Thoracic aorta (tissue), 2 donors: ENCODE results near the gene EZH2. TPM values are rescaled to one million over a fixed set of nuclear protein-coding genes. Genes with fewer than 3 reads are reported as not detected.

Source experiments
- ATAC-seq: fragments of 150-250 bp; one replicate; pipeline ENCODE4 v1.8.0; 2017; ENCODE audit warnings: low read depth; ENCODE audit not compliant: insufficient number of reproducible peaks, low FRiP score
- DNase-seq: peaks from one replicate; pipeline ENCODE4 v3.0.0-alpha.2; 2020; ENCODE audit warnings: low spot score
- H3K27ac ChIP-seq, 2 donors: fragments of 200-600 bp; sonication (generic); 1 replicate in 1 of 2; 2 replicates in 1 of 2; pipeline ENCODE4 v1.5.1; 2016; ENCODE audit warnings: mild to moderate bottlenecking in 2 of 2, moderate library complexity in 2 of 2
- H3K27me3 ChIP-seq: fragments of 200-600 bp; sonication (generic); replicated peaks from 2 replicates; pipeline ENCODE4 v1.6.0; 2016; ENCODE audit warnings: mild to moderate bottlenecking; ENCODE audit not compliant: insufficient read depth
- H3K36me3 ChIP-seq: fragments of 200-600 bp; sonication (generic); one replicate; pipeline ENCODE4 v1.5.1; 2016
- H3K4me1 ChIP-seq, 2 donors: fragments of 200-600 bp; sonication (generic); 1 replicate in 1 of 2; 2 replicates in 1 of 2; pipeline versions ENCODE4 v1.5.1 to v1.6.0; 2016; ENCODE audit warnings: low read depth in 2 of 2, mild to moderate bottlenecking in 1 of 2; ENCODE audit not compliant: control insufficient read depth in 1 of 2
- H3K4me3 ChIP-seq: fragments of 200-600 bp; sonication (generic); 2 replicates; pipeline ENCODE4 v1.5.1; 2016; ENCODE audit warnings: mild to moderate bottlenecking
- H3K9me3 ChIP-seq: fragments of 200-600 bp; sonication (generic); 2 replicates; pipeline ENCODE4 v1.5.1; 2016
- total RNA-seq, 2 donors: library from RNA; depleted of rRNA; stranded (reverse); fragments of >200 nt; gene quantifications; one replicate each; pipeline versions ENCODE4 v1.1.0 to v1.2.3, GENCODE V29; 2016
- TF ChIP-seq, protein P1 (sequence below): fragments of 200-600 bp; sonication (generic); IDR thresholded peaks from one replicate; pipeline ENCODE4 v1.5.1; 2019; ENCODE audit warnings: antibody characterized with exemption

Gene EZH2
- total RNA-seq, 2 donors from 2014 or later = 2.4 TPM; not detected in 1

DNA sequence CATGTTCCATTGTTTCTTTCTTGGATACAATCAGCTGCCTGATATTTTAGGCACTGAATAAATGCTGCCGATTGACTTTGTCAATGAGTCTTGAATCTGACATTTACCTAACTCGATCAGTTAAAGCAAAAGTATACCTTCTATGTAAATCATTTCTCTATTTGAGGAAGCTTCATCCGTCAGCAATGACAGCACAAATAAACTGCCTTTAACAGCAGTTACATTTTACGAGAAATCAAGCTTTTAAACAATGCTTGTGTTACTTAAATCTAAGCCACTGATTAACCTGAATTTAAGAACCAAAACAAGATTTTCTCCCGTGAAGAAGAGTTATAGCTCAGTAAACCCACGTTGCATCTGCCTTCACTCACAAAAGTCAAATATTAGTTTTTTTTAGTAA, 114.1 kb downstream of the EZH2 start:
- H3K27me3 ChIP-seq = no peaks in the 10 kb centered on the region
- DNase-seq (no peak), ATAC-seq (no peak)
- no peak overlapping the region for H3K4me3 ChIP-seq
- no peak overlapping the region for H3K27ac ChIP-seq
- no peaks in the 10 kb centered on the region for H3K4me1 ChIP-seq
- H3K36me3 ChIP-seq = peaks cover 38% of the 10 kb centered on the region
- TF ChIP-seq, protein P1, sequence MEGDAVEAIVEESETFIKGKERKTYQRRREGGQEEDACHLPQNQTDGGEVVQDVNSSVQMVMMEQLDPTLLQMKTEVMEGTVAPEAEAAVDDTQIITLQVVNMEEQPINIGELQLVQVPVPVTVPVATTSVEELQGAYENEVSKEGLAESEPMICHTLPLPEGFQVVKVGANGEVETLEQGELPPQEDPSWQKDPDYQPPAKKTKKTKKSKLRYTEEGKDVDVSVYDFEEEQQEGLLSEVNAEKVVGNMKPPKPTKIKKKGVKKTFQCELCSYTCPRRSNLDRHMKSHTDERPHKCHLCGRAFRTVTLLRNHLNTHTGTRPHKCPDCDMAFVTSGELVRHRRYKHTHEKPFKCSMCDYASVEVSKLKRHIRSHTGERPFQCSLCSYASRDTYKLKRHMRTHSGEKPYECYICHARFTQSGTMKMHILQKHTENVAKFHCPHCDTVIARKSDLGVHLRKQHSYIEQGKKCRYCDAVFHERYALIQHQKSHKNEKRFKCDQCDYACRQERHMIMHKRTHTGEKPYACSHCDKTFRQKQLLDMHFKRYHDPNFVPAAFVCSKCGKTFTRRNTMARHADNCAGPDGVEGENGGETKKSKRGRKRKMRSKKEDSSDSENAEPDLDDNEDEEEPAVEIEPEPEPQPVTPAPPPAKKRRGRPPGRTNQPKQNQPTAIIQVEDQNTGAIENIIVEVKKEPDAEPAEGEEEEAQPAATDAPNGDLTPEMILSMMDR = no peak
- H3K9me3 ChIP-seq = no peaks in the 10 kb centered on the region

DNA sequence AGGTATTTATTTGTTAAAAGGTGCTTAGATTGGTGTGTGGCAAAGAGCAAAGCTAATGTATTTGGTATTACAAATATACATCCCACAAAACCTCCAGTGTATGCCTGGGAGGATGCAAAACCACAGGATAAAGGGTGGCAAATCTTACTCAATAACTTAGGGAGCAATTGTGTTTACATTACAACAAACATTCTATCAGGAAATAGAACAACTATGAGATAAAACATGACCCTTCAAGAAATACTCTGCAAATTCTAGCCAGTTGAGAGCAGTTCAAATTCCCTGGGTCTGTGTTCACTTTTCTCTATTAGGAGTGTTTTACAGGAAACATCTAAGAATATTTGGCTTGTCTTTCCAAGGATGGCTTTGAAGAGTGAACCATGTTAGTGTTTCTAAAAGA, 120.5 kb downstream of the EZH2 start:
- no peaks in the 10 kb centered on the region for H3K4me1 ChIP-seq
- H3K9me3 ChIP-seq = no peaks in the 10 kb centered on the region
- no peak overlapping the region for H3K27ac ChIP-seq
- ATAC-seq (no peak), DNase-seq (no peak)
- H3K36me3 ChIP-seq = peaks cover 22% of the 10 kb centered on the region
- no peak overlapping the region for H3K4me3 ChIP-seq
- no peaks in the 10 kb centered on the region for H3K27me3 ChIP-seq
- TF ChIP-seq, protein P1 = no peak

DNA sequence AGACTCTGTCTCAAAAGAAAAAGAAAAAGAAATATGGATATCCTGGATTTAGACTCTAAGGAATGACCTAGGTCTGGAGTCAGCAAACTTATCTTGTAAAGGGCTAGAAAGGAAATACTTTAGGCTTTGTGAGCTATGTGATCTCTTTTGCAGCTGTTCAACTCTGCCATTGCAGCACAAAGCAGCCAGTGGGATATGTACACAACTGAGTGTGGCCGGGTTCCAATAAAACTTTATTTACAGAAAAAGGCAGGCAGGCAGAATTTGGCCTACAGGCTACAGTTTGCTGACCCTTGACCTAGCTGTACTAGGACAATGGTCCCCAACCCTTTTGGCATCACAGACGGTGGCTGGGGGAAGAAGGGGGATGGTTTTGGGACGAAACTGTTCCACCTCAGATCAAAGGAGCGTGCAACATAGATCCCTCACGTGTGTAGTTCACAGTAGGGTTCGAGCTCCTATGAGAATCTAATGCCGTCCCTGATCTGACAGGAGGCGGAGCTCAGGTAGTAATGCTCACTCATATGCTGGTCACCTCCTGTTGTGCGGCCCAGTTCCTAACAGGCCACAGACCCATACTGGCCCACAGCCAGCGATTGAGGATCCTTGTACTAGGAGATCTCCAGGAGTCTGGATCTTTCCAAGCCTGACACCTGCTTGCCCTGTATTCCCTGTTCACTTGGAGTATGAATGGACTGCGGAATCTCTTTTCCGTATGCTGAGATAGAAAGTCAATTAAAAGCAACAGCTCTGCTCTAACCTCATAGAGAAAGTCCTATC, 122.4 kb downstream of the EZH2 start:
- Histone ChIP-seq H3K27ac (no peak overlapping the region), H3K36me3 (peaks cover 10% of the 10 kb centered on the region), H3K4me1 (no peaks in the 10 kb centered on the region), H3K9me3 (no peaks in the 10 kb centered on the region), H3K4me3 (no peak overlapping the region), H3K27me3 (no peaks in the 10 kb centered on the region)
- DNase-seq (no peak), ATAC-seq (no peak)
- TF ChIP-seq, protein P1 = no peak

Other genes with a start within 250 kb of the EZH2 start
- gene CUL1, start 185.4 kb downstream of the EZH2 start, total RNA-seq = 10 to 100 TPM; 47.0 to 60.0 TPM
- 10 to 100 TPM; 81.8 to 87.3 TPM for gene PDIA4, start 144.2 kb upstream of the EZH2 start, total RNA-seq
- gene ZNF786, start 206.4 kb upstream of the EZH2 start, total RNA-seq = 10 to 100 TPM in 1 of 2 donors, 1 to 10 TPM in 1; 9.2 to 11.4 TPM
- gene ZNF425, start 242.0 kb upstream of the EZH2 start, total RNA-seq = 1 to 10 TPM; 3.1 to 3.4 TPM